IPS-11a (cell line): ENCODE results near the gene LYG2.
"Not testable (repeated sequence)": the region's sequence is repeated elsewhere in the genome, so short reads cannot be mapped to it uniquely, and the experiment has no call there.

Source experiments
- H3K4me3 ChIP-seq: one replicate; pipeline ENCODE4 v1.5.1; 2013; ENCODE audit warnings: low read depth, low read length, control low read depth

Gene LYG2

GRCh38 chr2:99255491-99256318, at the start of gene LYG2:
Gene LYG2 (minus strand): TSS chr2:99255666. CDS start chr2:99254260, 1,406 bp downstream.
- no peak within 1 kb of the TSS for H3K4me3 ChIP-seq

- not testable (repeated sequence) for H3K4me3 ChIP-seq
Measured at GRCh38 chr2:99301097-99301496, 45.6 kb upstream of the LYG2 start, which contains the start of gene LYG1. Gene LYG1 (minus strand): TSS chr2:99301197. CDS start chr2:99295670, 5,527 bp downstream.

GRCh38 chr2:99299580-99299979, 44.1 kb upstream of the LYG2 start:
- H3K4me3 ChIP-seq, result no peak overlapping the region

- no peak overlapping the region for H3K4me3 ChIP-seq
Measured at GRCh38 chr2:99297994-99298393, 42.5 kb upstream of the LYG2 start.

GRCh38 chr2:99285526-99285925, 30.1 kb upstream of the LYG2 start:
- H3K4me3 ChIP-seq, result no peak overlapping the region

GRCh38 chr2:99279969-99280695, 24.7 kb upstream of the LYG2 start:
- no peak overlapping the region for H3K4me3 ChIP-seq

GRCh38 chr2:99278793-99279291, 23.4 kb upstream of the LYG2 start:
- H3K4me3 ChIP-seq, result no peak overlapping the region

- not testable (repeated sequence) for H3K4me3 ChIP-seq
Measured at GRCh38 chr2:99278195-99278765, 22.8 kb upstream of the LYG2 start.

- no peak overlapping the region for H3K4me3 ChIP-seq
Measured at GRCh38 chr2:99275882-99276281, 20.4 kb upstream of the LYG2 start.

GRCh38 chr2:99261242-99261641, 5.8 kb upstream of the LYG2 start:
- no peak overlapping the region for H3K4me3 ChIP-seq

GRCh38 chr2:99260184-99260583, 4.7 kb upstream of the LYG2 start:
- no peak overlapping the region for H3K4me3 ChIP-seq

- no peak overlapping the region for H3K4me3 ChIP-seq
Measured at GRCh38 chr2:99259465-99259864, 4.0 kb upstream of the LYG2 start.

- H3K4me3 ChIP-seq, result no peak overlapping the region
Measured at GRCh38 chr2:99256677-99257076, 1.2 kb upstream of the LYG2 start.

- H3K4me3 ChIP-seq, result no peak overlapping the region
Measured at GRCh38 chr2:99249951-99250350, 5.5 kb downstream of the LYG2 start.

- no peak overlapping the region for H3K4me3 ChIP-seq
Measured at GRCh38 chr2:99242151-99242550, 13.3 kb downstream of the LYG2 start.

GRCh38 chr2:99240431-99240830, 15.0 kb downstream of the LYG2 start:
- no peak overlapping the region for H3K4me3 ChIP-seq

GRCh38 chr2:99238599-99238998, 16.9 kb downstream of the LYG2 start:
- H3K4me3 ChIP-seq, result no peak overlapping the region

GRCh38 chr2:99233177-99233576, 22.3 kb downstream of the LYG2 start:
- H3K4me3 ChIP-seq, result not testable (repeated sequence)

GRCh38 chr2:99217929-99218501, 37.5 kb downstream of the LYG2 start:
- H3K4me3 ChIP-seq, result no peak overlapping the region

GRCh38 chr2:99216096-99216495, 39.4 kb downstream of the LYG2 start:
- H3K4me3 ChIP-seq, result no peak overlapping the region

GRCh38 chr2:99205491-99205890, 50.0 kb downstream of the LYG2 start:
- H3K4me3 ChIP-seq, result no peak overlapping the region
